ENCODE measurements around the gene SLC7A5. TPM values are rescaled to one million over a fixed set of nuclear protein-coding genes. Genes with fewer than 3 reads are reported as not detected.
"Not testable (repeated sequence)": the region's sequence is repeated elsewhere in the genome, so short reads cannot be mapped to it uniquely, and the experiment has no call there.

The SLC7A5 gene
- total and polyA plus RNA-seq, 4 donors: 1.8 to 14.5 (median 4.4) TPM

GRCh38 chr16:87858151-87858993 lies 10.9 kb downstream of the SLC7A5 start:
- H3K4me1 ChIP-seq (ENCODE audit: control insufficient read depth in 1 of 2, insufficient read depth in 2 of 2, low read length in 2 of 2); H3K36me3 ChIP-seq (ENCODE audit: control insufficient read depth in 1 of 2, insufficient read depth in 2 of 2, low read length in 1 of 2); H3K27ac ChIP-seq (ENCODE audit: low read depth in 1 of 2, low read length in 2 of 2); H3K27me3 ChIP-seq (ENCODE audit: control insufficient read depth in 1 of 2, insufficient read depth in 2 of 2, low read length in 1 of 2); H3K9me3 ChIP-seq (ENCODE audit: control insufficient read depth, low read length); intact Hi-C loops (cut with DNase I); ATAC-seq (ENCODE audit: low FRiP score); DNase-seq; H3K4me3 ChIP-seq (ENCODE audit: low read length in 2 of 2): not testable (repeated sequence)
- 87 to 88% methylated on average over 27 of the region's 27 CpGs for WGBS, 2 donors

GRCh38 chr16:87856791-87857228 lies 12.5 kb downstream of the SLC7A5 start:
- WGBS, 2 donors: 85 to 87% methylated on average over 15 of the region's 15 CpGs
- no peaks in the 10 kb centered on the region for H3K4me1 ChIP-seq (ENCODE audit: control insufficient read depth in 1 of 2, insufficient read depth in 2 of 2, low read length in 2 of 2)
- no peaks in the 10 kb centered on the region for H3K9me3 ChIP-seq (ENCODE audit: control insufficient read depth, low read length)
- no peaks in the 10 kb centered on the region for H3K36me3 ChIP-seq (ENCODE audit: control insufficient read depth in 1 of 2, insufficient read depth in 2 of 2, low read length in 1 of 2)
- no peak overlapping the region for H3K27ac ChIP-seq (ENCODE audit: low read depth in 1 of 2, low read length in 2 of 2)
- DNase-seq: no peak
- no peak for ATAC-seq (ENCODE audit: low FRiP score)
- H3K27me3 ChIP-seq (ENCODE audit: control insufficient read depth in 1 of 2, insufficient read depth in 2 of 2, low read length in 1 of 2): no peaks in the 10 kb centered on the region
- intact Hi-C loops (cut with DNase I): no loop called here
- no peak overlapping the region for H3K4me3 ChIP-seq (ENCODE audit: low read length in 2 of 2)

GRCh38 chr16:87855852-87856715 lies 13.2 kb downstream of the SLC7A5 start:
- H3K27ac ChIP-seq (ENCODE audit: low read depth in 1 of 2, low read length in 2 of 2): no peak overlapping the region
- DNase-seq (peak in 1 of 2 donors; percentile 90), ATAC-seq (ENCODE audit: low FRiP score) (no peak)
- 65 to 70% methylated on average over 25 to 26 of the region's 26 CpGs for WGBS, 2 donors
- no peaks in the 10 kb centered on the region for H3K9me3 ChIP-seq (ENCODE audit: control insufficient read depth, low read length)
- H3K4me1 ChIP-seq (ENCODE audit: control insufficient read depth in 1 of 2, insufficient read depth in 2 of 2, low read length in 2 of 2): no peaks in the 10 kb centered on the region
- intact Hi-C loops (cut with DNase I): no loop called here
- H3K36me3 ChIP-seq (ENCODE audit: control insufficient read depth in 1 of 2, insufficient read depth in 2 of 2, low read length in 1 of 2): no peaks in the 10 kb centered on the region
- no peaks in the 10 kb centered on the region for H3K27me3 ChIP-seq (ENCODE audit: control insufficient read depth in 1 of 2, insufficient read depth in 2 of 2, low read length in 1 of 2)
- H3K4me3 ChIP-seq (ENCODE audit: low read length in 2 of 2): no peak overlapping the region

GRCh38 chr16:87854907-87855683 lies 14.2 kb downstream of the SLC7A5 start:
- H3K4me3 ChIP-seq (ENCODE audit: low read length in 2 of 2): no peak overlapping the region
- no peak for DNase-seq
- no peaks in the 10 kb centered on the region for H3K36me3 ChIP-seq (ENCODE audit: control insufficient read depth in 1 of 2, insufficient read depth in 2 of 2, low read length in 1 of 2)
- H3K4me1 ChIP-seq (ENCODE audit: control insufficient read depth in 1 of 2, insufficient read depth in 2 of 2, low read length in 2 of 2): no peaks in the 10 kb centered on the region
- H3K27me3 ChIP-seq (ENCODE audit: control insufficient read depth in 1 of 2, insufficient read depth in 2 of 2, low read length in 1 of 2): no peaks in the 10 kb centered on the region
- WGBS, 2 donors: 95 to 96% methylated on average over 22 of the region's 22 CpGs
- H3K9me3 ChIP-seq (ENCODE audit: control insufficient read depth, low read length): no peaks in the 10 kb centered on the region
- no peak overlapping the region for H3K27ac ChIP-seq (ENCODE audit: low read depth in 1 of 2, low read length in 2 of 2)
- intact Hi-C loops (cut with DNase I): loop anchor here (5.0 kb wide), 1 partner anchor 78 kb away; no protein-coding TSS in a partner anchor
- no peak for ATAC-seq (ENCODE audit: low FRiP score)

- intact Hi-C loops (cut with DNase I): loop anchor here (5.0 kb wide), 1 partner anchor 77 kb away; no protein-coding TSS in a partner anchor
- no peaks in the 10 kb centered on the region for H3K36me3 ChIP-seq (ENCODE audit: control insufficient read depth in 1 of 2, insufficient read depth in 2 of 2, low read length in 1 of 2)
- no peaks in the 10 kb centered on the region for H3K9me3 ChIP-seq (ENCODE audit: control insufficient read depth, low read length)
- H3K4me1 ChIP-seq (ENCODE audit: control insufficient read depth in 1 of 2, insufficient read depth in 2 of 2, low read length in 2 of 2): no peaks in the 10 kb centered on the region
- H3K27ac ChIP-seq (ENCODE audit: low read depth in 1 of 2, low read length in 2 of 2): no peak overlapping the region
- H3K27me3 ChIP-seq (ENCODE audit: control insufficient read depth in 1 of 2, insufficient read depth in 2 of 2, low read length in 1 of 2): no peaks in the 10 kb centered on the region
- ATAC-seq (ENCODE audit: low FRiP score) (no peak), DNase-seq (no peak)
- WGBS, 2 donors: 49 to 55% methylated on average over 18 to 21 of the region's 21 CpGs
- no peak overlapping the region for H3K4me3 ChIP-seq (ENCODE audit: low read length in 2 of 2)
These were observed 15.0 kb downstream of the SLC7A5 start for GRCh38 chr16:87854053-87854906.

GRCh38 chr16:87853411-87854052 lies 15.8 kb downstream of the SLC7A5 start:
- DNase-seq: peak; percentile 97
- WGBS, 2 donors: 2 to 4% methylated on average over 25 of the region's 25 CpGs
- no peaks in the 10 kb centered on the region for H3K4me1 ChIP-seq (ENCODE audit: control insufficient read depth in 1 of 2, insufficient read depth in 2 of 2, low read length in 2 of 2)
- intact Hi-C loops (cut with DNase I): loop anchor here (5.0 kb wide), 1 partner anchor 76 kb away; no protein-coding TSS in a partner anchor
- H3K9me3 ChIP-seq (ENCODE audit: control insufficient read depth, low read length): no peaks in the 10 kb centered on the region
- H3K27ac ChIP-seq (ENCODE audit: low read depth in 1 of 2, low read length in 2 of 2): peak overlapping the region in 1 of 2 donors; percentile 42
- H3K36me3 ChIP-seq (ENCODE audit: control insufficient read depth in 1 of 2, insufficient read depth in 2 of 2, low read length in 1 of 2): no peaks in the 10 kb centered on the region
- peak; percentile 92 for ATAC-seq (ENCODE audit: low FRiP score)
- no peaks in the 10 kb centered on the region for H3K27me3 ChIP-seq (ENCODE audit: control insufficient read depth in 1 of 2, insufficient read depth in 2 of 2, low read length in 1 of 2)
- peak overlapping the region in 1 of 2 donors; percentile 16 for H3K4me3 ChIP-seq (ENCODE audit: low read length in 2 of 2)

- no peaks in the 10 kb centered on the region for H3K36me3 ChIP-seq (ENCODE audit: control insufficient read depth in 1 of 2, insufficient read depth in 2 of 2, low read length in 1 of 2)
- no peak overlapping the region for H3K27ac ChIP-seq (ENCODE audit: low read depth in 1 of 2, low read length in 2 of 2)
- WGBS, 2 donors: 85 to 90% methylated on average over 21 of the region's 21 CpGs
- intact Hi-C loops (cut with DNase I): loop anchor here (2.0 to 5.0 kb wide), 2 partner anchors 57 to 74 kb away; no protein-coding TSS in a partner anchor
- H3K9me3 ChIP-seq (ENCODE audit: control insufficient read depth, low read length): no peaks in the 10 kb centered on the region
- ATAC-seq (ENCODE audit: low FRiP score): no peak
- H3K4me1 ChIP-seq (ENCODE audit: control insufficient read depth in 1 of 2, insufficient read depth in 2 of 2, low read length in 2 of 2): no peaks in the 10 kb centered on the region
- DNase-seq: no peak
- no peak overlapping the region for H3K4me3 ChIP-seq (ENCODE audit: low read length in 2 of 2)
- H3K27me3 ChIP-seq (ENCODE audit: control insufficient read depth in 1 of 2, insufficient read depth in 2 of 2, low read length in 1 of 2): no peaks in the 10 kb centered on the region
These were observed 17.7 kb downstream of the SLC7A5 start for GRCh38 chr16:87851601-87852000.

All from aorta (tissue), 5 donors.